ENCODE measurements around the gene GREM1.

DNA sequence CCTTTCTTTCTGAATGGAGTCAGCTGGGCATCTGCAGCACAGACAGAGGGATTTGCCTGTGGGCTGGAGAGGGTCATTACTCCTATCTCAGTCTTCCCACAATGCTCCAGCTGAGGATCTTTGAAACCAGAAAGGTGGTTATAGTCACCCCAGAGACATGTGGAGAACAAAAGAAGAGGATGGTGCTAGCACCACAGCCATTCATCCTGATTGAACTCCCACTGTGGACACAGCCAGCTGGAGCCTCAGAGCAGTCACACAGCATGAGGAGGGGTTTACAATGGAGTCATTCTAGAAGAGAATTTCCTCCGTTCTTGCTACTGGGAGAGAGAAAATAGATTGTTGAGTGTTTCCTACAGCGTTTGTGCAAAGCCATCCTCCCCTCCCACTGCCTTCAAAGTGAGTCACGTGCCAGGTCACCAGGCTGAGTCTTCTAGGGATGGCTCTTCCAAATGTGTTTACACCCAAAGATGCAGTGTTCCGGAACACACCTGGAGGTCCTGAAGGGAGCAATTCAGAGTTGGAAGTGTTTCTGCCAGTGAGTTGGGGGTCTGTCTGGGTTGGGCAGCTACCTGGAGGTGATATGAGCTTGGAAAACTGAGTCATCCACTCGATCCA lies 18.9 kb upstream of the GREM1 start:
- TF ChIP-seq, protein P1, sequence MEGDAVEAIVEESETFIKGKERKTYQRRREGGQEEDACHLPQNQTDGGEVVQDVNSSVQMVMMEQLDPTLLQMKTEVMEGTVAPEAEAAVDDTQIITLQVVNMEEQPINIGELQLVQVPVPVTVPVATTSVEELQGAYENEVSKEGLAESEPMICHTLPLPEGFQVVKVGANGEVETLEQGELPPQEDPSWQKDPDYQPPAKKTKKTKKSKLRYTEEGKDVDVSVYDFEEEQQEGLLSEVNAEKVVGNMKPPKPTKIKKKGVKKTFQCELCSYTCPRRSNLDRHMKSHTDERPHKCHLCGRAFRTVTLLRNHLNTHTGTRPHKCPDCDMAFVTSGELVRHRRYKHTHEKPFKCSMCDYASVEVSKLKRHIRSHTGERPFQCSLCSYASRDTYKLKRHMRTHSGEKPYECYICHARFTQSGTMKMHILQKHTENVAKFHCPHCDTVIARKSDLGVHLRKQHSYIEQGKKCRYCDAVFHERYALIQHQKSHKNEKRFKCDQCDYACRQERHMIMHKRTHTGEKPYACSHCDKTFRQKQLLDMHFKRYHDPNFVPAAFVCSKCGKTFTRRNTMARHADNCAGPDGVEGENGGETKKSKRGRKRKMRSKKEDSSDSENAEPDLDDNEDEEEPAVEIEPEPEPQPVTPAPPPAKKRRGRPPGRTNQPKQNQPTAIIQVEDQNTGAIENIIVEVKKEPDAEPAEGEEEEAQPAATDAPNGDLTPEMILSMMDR (IDR thresholded peaks at IDR 0.05; ENCODE audit: low read length), result no peak
- TF ChIP-seq EZH2 (IDR thresholded peaks at IDR 0.05; ENCODE audit: borderline replicate concordance, low read length), result no peak
